Measurements from ENCODE around the gene TRIM17. TPM values are rescaled to one million over a fixed set of nuclear protein-coding genes. Genes with fewer than 3 reads are reported as not detected.
"Not testable (repeated sequence)": the region's sequence is repeated elsewhere in the genome, so short reads cannot be mapped to it uniquely, and the experiment has no call there.

TRIM17 gene
- total RNA-seq, 1 donor, result under 0.01 TPM

- no peak for DNase-seq (ENCODE audit: insufficient read length, low spot score, missing footprints)
- no peak overlapping the region for H3K4me3 ChIP-seq (ENCODE audit: insufficient read depth, low read length)
- H3K36me3 ChIP-seq (ENCODE audit: insufficient read depth, low read length), result no peaks in the 10 kb centered on the region
- TF ChIP-seq CTCF (IDR thresholded peaks at IDR 0.05; ENCODE audit: extremely low read depth, low read depth, low read length), result no peak
- no peak overlapping the region for H3K4me2 ChIP-seq (ENCODE audit: insufficient read depth, low read length)
- no peak overlapping the region for H2AFZ ChIP-seq (ENCODE audit: low read length)
- no peaks in the 10 kb centered on the region for H3K79me2 ChIP-seq (ENCODE audit: insufficient read depth, low read length)
- peaks cover 38% of the 10 kb centered on the region for H3K27me3 ChIP-seq (ENCODE audit: insufficient read depth, low read length)
- peaks cover 6% of the 10 kb centered on the region for H3K4me1 ChIP-seq (ENCODE audit: insufficient read depth, low read length)
- H3K27ac ChIP-seq (ENCODE audit: low read depth, low read length), result no peak overlapping the region
- no peaks in the 10 kb centered on the region for H4K20me1 ChIP-seq (ENCODE audit: insufficient read depth, low read length)
- no peaks in the 10 kb centered on the region for H3K9me3 ChIP-seq (ENCODE audit: low read depth, low read length)
These were observed 24.3 kb upstream of the TRIM17 start for GRCh38 chr1:228440761-228441500.

GRCh38 chr1:228438266-228438665 is 21.6 kb upstream of the TRIM17 start:
- Histone ChIP-seq H3K36me3 (ENCODE audit: insufficient read depth, low read length) (no peaks in the 10 kb centered on the region), H3K27me3 (ENCODE audit: insufficient read depth, low read length) (peaks cover 23% of the 10 kb centered on the region), H3K4me2 (ENCODE audit: insufficient read depth, low read length) (no peak overlapping the region), H3K27ac (ENCODE audit: low read depth, low read length) (no peak overlapping the region), H3K79me2 (ENCODE audit: insufficient read depth, low read length) (no peaks in the 10 kb centered on the region), H3K4me1 (ENCODE audit: insufficient read depth, low read length) (no peaks in the 10 kb centered on the region), H3K9me3 (ENCODE audit: low read depth, low read length) (no peaks in the 10 kb centered on the region), H3K4me3 (ENCODE audit: insufficient read depth, low read length) (no peak overlapping the region), H4K20me1 (ENCODE audit: insufficient read depth, low read length) (no peaks in the 10 kb centered on the region), H2AFZ (ENCODE audit: low read length) (no peak overlapping the region)
- no peak for DNase-seq (ENCODE audit: insufficient read length, low spot score, missing footprints)
- TF ChIP-seq CTCF (IDR thresholded peaks at IDR 0.05; ENCODE audit: extremely low read depth, low read depth, low read length), result no peak

GRCh38 chr1:228437424-228437962 is 20.8 kb upstream of the TRIM17 start:
- no peak for DNase-seq (ENCODE audit: insufficient read length, low spot score, missing footprints)
- no peaks in the 10 kb centered on the region for H3K4me1 ChIP-seq (ENCODE audit: insufficient read depth, low read length)
- H3K79me2 ChIP-seq (ENCODE audit: insufficient read depth, low read length), result no peaks in the 10 kb centered on the region
- H2AFZ ChIP-seq (ENCODE audit: low read length), result no peak overlapping the region
- H3K4me3 ChIP-seq (ENCODE audit: insufficient read depth, low read length), result no peak overlapping the region
- H3K27me3 ChIP-seq (ENCODE audit: insufficient read depth, low read length), result peaks cover 19% of the 10 kb centered on the region
- no peaks in the 10 kb centered on the region for H4K20me1 ChIP-seq (ENCODE audit: insufficient read depth, low read length)
- no peaks in the 10 kb centered on the region for H3K9me3 ChIP-seq (ENCODE audit: low read depth, low read length)
- no peak for TF ChIP-seq CTCF (IDR thresholded peaks at IDR 0.05; ENCODE audit: extremely low read depth, low read depth, low read length)
- H3K4me2 ChIP-seq (ENCODE audit: insufficient read depth, low read length), result no peak overlapping the region
- no peak overlapping the region for H3K27ac ChIP-seq (ENCODE audit: low read depth, low read length)
- no peaks in the 10 kb centered on the region for H3K36me3 ChIP-seq (ENCODE audit: insufficient read depth, low read length)

- TF ChIP-seq CTCF (IDR thresholded peaks at IDR 0.05; ENCODE audit: extremely low read depth, low read depth, low read length), result no peak
- no peaks in the 10 kb centered on the region for H4K20me1 ChIP-seq (ENCODE audit: insufficient read depth, low read length)
- H3K9me3 ChIP-seq (ENCODE audit: low read depth, low read length), result no peaks in the 10 kb centered on the region
- no peaks in the 10 kb centered on the region for H3K36me3 ChIP-seq (ENCODE audit: insufficient read depth, low read length)
- no peak for DNase-seq (ENCODE audit: insufficient read length, low spot score, missing footprints)
- no peak overlapping the region for H3K27ac ChIP-seq (ENCODE audit: low read depth, low read length)
- H3K4me1 ChIP-seq (ENCODE audit: insufficient read depth, low read length), result no peaks in the 10 kb centered on the region
- no peak overlapping the region for H3K4me3 ChIP-seq (ENCODE audit: insufficient read depth, low read length)
- no peak overlapping the region for H2AFZ ChIP-seq (ENCODE audit: low read length)
- H3K4me2 ChIP-seq (ENCODE audit: insufficient read depth, low read length), result no peak overlapping the region
- no peaks in the 10 kb centered on the region for H3K79me2 ChIP-seq (ENCODE audit: insufficient read depth, low read length)
- peaks cover 13% of the 10 kb centered on the region for H3K27me3 ChIP-seq (ENCODE audit: insufficient read depth, low read length)
These were observed 18.0 kb upstream of the TRIM17 start for GRCh38 chr1:228434689-228435088.

- H3K4me2 ChIP-seq (ENCODE audit: insufficient read depth, low read length); H3K4me1 ChIP-seq (ENCODE audit: insufficient read depth, low read length); H3K9me3 ChIP-seq (ENCODE audit: low read depth, low read length); H4K20me1 ChIP-seq (ENCODE audit: insufficient read depth, low read length); H2AFZ ChIP-seq (ENCODE audit: low read length); H3K79me2 ChIP-seq (ENCODE audit: insufficient read depth, low read length); H3K27ac ChIP-seq (ENCODE audit: low read depth, low read length); H3K4me3 ChIP-seq (ENCODE audit: insufficient read depth, low read length); H3K36me3 ChIP-seq (ENCODE audit: insufficient read depth, low read length); DNase-seq (ENCODE audit: insufficient read length, low spot score, missing footprints): not testable (repeated sequence)
- H3K27me3 ChIP-seq (ENCODE audit: insufficient read depth, low read length), result peaks cover 13% of the 10 kb centered on the region
These were observed 16.8 kb upstream of the TRIM17 start for GRCh38 chr1:228433337-228434053.
